ENCODE measurements around the gene SPRR3. TPM values are rescaled to one million over a fixed set of nuclear protein-coding genes. Genes with fewer than 3 reads are reported as not detected.

SPRR3 gene
- total and polyA plus RNA-seq, 2 experiments from 2014 or later = not detected

DNA sequence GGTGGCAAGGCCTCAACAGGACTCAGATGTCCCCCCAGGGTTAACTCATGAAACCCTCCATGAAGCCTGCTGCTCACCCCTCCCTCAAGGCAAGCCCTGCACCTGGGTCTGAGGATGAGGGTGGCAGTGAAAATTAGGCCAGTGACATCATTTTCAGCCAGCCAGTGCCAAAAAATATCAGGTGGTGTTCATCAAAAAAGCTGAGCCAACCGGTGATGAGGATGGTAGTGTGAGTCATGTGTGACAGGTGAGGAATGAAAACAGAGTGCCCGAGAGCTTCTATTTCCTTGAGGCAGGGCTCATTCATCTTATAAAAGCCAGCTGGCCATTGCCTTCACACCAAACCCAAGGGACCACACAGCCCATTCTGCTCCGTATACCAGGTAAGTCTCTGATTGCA is 17.8 kb upstream of the SPRR3 start, which contains the start of gene SPRR1A (continued):
- TF ChIP-seq ZNF462 (CRISPR knock-in tag; IDR thresholded peaks at IDR 0.05) (no peak), POLR2AphosphoS5 (IDR thresholded peaks at IDR 0.05; ENCODE audit: low read depth) (no peak)

- Mint-ChIP-seq H3K27me3 (ENCODE audit: insufficient read depth, low read depth, poor library complexity) (peaks cover 7% of the 10 kb centered on the region), H3K9me3 (no peaks in the 10 kb centered on the region; the same call in 2 of the 3 replicates), H3K4me1 (no peaks in the 10 kb centered on the region), H3K4me3 (no peak overlapping the region), H3K27ac (no peak overlapping the region), H3K36me3 (ENCODE audit: low read depth) (no peaks in the 10 kb centered on the region)
- ATAC-seq = no peak
- Histone ChIP-seq H3K4me1 (ENCODE audit: insufficient read depth) (no peaks in the 10 kb centered on the region), H3K27ac (ENCODE audit: low read depth) (no peak overlapping the region), H3K27me3 (ENCODE audit: insufficient read depth) (no peaks in the 10 kb centered on the region), H4K20me1 (replicated peaks; ENCODE audit: insufficient read depth) (no peaks in the 10 kb centered on the region), H3K36me3 (ENCODE audit: insufficient read depth) (no peaks in the 10 kb centered on the region), H3K9me2 (ENCODE audit: insufficient read depth) (no peaks in the 10 kb centered on the region), H3K4me3 (no peak overlapping the region), H3K79me2 (replicated peaks; ENCODE audit: insufficient read depth) (no peaks in the 10 kb centered on the region), H2AFZ (no peak overlapping the region), H3F3A (replicated peaks; ENCODE audit: low read depth) (no peaks in the 10 kb centered on the region), H3K4me2 (no peak overlapping the region)
- DNase-seq (ENCODE audit: low spot score) = no peak
- TF ChIP-seq CREB1 (CRISPR knock-in tag; IDR thresholded peaks at IDR 0.05; ENCODE audit: low read depth) = no peak
- TF ChIP-seq EZH2phosphoT487 (IDR thresholded peaks at IDR 0.05; ENCODE audit: unreplicated experiment) = no peak
- no peak for TF ChIP-seq ZNF462 (CRISPR knock-in tag; IDR thresholded peaks at IDR 0.05)
- TF ChIP-seq, protein P1, sequence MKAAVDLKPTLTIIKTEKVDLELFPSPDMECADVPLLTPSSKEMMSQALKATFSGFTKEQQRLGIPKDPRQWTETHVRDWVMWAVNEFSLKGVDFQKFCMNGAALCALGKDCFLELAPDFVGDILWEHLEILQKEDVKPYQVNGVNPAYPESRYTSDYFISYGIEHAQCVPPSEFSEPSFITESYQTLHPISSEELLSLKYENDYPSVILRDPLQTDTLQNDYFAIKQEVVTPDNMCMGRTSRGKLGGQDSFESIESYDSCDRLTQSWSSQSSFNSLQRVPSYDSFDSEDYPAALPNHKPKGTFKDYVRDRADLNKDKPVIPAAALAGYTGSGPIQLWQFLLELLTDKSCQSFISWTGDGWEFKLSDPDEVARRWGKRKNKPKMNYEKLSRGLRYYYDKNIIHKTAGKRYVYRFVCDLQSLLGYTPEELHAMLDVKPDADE (IDR thresholded peaks at IDR 0.05) = no peak
Observed at GRCh38 chr1:152986578-152986977, 15.0 kb upstream of the SPRR3 start.
